Body of pancreas (tissue), 4 donors: ENCODE results near the gene ARID5A.
A peak's percentile ranks its signal among the peaks of the same experiment; 100 is the strongest.

Source experiments
- CTCF ChIP-seq, 7 experiments: fragments of 450-650 bp in 4 of 7; fragments of 200-600 bp in 3 of 7; sonication (generic) in 3 of 7; IDR thresholded peaks; one replicate each; pipeline ENCODE4 v1.5.1; 2016 to 2019; ENCODE audit warnings: antibody characterized with exemption in 7 of 7
- POLR2A ChIP-seq, 3 donors: fragments of 450-650 bp; IDR thresholded peaks; one replicate each; pipeline ENCODE4 v1.6.1; 2016; ENCODE audit warnings: antibody characterized with exemption in 3 of 3, mild to moderate bottlenecking in 2 of 3

- TF ChIP-seq CTCF (IDR thresholded peaks at IDR 0.05) (no peak), POLR2A (IDR thresholded peaks at IDR 0.05) (peak in 1 of 3 donors; percentile 23)
Observed at GRCh38 chr2:96501886-96502810, 34.4 kb upstream of the ARID5A start.
